GM20431 (cell line): ENCODE measurements around the gene C4orf36.

Experiments
- in situ Hi-C: fragments of 300-500 bp; cut with MseI, MboI; formaldehyde crosslinking; loops from one replicate; pipeline ENCODE4 v1.15.0; 2020; ENCODE audit warnings: low sequenced_read_pairs; ENCODE audit not compliant: unreplicated experiment

The C4orf36 gene

DNA sequence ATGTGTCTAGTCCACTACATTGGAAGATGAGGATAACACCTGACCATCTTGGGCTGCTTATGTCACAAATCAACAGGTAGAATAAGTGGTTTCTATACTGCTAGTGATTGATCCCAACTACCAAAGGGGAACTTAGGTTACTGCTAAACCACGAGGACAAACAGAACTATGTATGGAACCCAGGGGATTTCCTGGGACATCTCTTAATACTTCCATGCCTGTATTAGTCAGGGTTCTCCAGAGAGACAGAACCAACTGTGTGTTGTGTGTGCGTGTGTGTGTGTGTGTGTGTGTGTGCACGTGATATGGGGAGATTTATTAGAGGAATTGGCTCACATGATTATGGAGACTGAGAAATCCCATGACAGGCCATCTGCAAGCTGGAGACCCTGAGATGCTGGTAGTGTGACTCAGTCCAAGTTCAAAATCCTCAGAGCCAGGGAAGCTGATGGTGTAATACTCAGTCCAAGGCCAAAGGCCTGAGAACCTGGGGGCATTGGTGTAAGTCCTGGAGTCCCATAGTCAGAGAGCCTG is 26.4 kb upstream of the C4orf36 start:
- in situ Hi-C loops = loop anchor here (25.0 kb wide), 1 partner anchor 319 kb away; no protein-coding TSS in a partner anchor

DNA sequence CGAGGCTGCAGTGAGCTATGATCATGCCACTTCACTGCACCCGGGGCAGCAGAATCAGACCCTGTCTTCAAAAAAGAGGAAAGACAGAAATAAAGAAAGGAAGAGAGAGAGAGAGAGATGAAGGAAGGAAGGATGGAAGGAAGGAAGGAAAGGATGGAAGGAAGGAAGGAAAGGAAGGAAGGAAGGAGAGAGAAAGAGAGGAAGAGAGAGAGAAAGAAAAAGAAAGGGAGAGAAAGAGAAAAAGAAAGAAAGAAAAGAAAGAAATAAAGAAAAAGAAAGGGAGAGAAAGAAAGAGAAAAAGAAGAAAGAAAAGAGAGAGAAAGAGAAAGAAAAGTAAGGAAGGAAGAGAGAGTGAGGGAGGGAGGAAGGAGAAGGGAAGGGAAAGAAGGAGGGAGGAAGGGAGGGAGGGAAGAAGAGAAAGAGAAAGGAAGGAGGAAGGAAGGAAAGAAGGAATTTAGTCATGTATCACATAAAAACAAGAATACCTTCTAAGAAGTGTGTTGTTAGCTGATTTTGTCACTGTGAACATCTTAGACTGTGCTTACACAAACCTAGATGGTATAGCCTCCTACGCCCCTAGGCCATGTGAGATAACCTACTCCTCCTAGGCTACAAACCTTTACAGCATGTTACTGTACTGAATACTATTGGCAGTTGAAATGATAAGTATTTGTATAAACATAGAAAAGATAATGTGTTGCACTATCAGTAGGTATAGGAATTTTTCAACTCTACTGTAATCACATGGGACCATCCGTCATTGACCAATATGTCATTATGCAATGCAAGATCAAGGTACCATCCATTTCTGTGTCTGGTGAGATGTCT is 25.2 kb upstream of the C4orf36 start:
- in situ Hi-C loops = loop anchor here (25.0 kb wide), 1 partner anchor 320 kb away; no protein-coding TSS in a partner anchor

DNA sequence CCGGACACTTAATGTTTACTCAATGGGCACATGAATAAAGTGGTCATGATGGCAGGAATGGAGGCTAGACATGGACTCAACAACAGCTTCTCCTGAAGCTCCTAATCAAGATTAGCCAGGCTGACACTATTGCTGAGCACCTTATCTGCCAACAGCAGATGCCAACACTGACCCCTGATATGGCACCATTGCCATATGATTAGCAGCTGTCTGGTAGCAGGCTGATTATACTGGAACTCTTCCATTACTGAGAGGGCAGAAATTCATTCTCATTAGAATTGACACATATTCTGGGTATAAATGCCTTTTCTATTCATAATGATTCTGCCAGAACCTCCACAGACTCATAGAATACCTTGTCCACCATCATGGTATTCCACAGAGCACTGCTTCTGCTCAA is 24.2 kb upstream of the C4orf36 start:
- in situ Hi-C loops = loop anchor here (25.0 kb wide), 1 partner anchor 321 kb away; no protein-coding TSS in a partner anchor

DNA sequence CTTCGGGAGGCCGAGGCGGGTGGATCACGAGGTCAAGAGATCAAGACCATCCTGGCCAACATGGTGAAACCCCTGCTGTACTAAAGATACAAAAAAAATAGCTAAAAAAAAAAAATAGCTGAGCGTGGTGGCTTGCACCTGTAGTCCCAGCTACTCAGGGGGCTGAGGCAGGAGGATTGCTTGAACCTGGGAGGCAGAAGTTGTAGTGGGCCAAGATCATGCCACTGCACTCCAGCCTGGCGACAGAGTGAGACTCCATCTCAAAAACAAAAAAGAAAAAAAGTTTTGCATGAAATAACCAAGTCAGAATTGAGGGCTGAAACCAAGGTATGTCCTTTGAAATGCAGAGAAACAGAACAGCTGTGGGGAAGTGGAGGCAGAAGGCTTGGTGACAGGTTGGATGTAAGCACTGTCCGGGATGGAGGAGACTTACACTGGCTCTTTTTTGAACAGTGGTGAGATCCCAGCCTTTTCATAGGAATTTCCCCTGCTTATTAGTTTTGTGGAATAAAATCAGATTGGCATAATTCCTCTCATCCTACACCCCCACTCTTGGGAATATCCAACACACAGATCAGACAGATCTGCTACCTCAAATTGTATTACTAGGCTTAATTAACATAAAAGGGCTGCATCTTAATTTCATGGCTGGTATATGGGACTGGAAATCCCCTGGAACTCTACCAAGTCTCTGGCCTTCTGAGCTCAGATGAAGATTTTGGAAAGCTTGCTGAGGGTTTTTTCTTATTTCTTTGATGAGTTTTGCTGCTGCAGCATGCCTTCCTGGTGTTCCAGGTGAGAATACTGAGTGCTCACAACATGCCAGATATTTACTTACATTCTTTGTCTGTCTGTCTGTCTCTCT is 18.8 kb upstream of the C4orf36 start:
- in situ Hi-C loops = loop anchor here (25.0 kb wide), 1 partner anchor 326 kb away; no protein-coding TSS in a partner anchor

DNA sequence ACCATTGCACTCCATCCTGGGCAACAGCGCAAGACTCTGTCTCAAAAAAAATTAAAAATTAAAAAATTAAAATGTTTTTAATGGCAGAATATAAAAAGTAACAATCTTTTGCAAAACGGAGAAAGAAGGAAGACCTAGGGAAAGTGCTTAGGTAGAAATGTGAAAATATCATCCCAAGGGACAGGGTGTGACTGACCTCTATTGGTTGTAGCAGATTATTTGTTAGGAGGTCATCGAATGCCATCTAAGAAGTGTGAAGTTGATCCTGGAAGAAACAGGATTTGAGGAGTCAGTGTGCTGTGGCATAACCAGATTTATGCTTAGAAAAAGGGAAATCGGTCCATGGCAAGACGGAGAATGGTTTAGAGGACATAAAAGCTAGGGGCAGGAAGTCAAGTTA is 18.1 kb upstream of the C4orf36 start:
- in situ Hi-C loops = loop anchor here (25.0 kb wide), 1 partner anchor 327 kb away; no protein-coding TSS in a partner anchor

DNA sequence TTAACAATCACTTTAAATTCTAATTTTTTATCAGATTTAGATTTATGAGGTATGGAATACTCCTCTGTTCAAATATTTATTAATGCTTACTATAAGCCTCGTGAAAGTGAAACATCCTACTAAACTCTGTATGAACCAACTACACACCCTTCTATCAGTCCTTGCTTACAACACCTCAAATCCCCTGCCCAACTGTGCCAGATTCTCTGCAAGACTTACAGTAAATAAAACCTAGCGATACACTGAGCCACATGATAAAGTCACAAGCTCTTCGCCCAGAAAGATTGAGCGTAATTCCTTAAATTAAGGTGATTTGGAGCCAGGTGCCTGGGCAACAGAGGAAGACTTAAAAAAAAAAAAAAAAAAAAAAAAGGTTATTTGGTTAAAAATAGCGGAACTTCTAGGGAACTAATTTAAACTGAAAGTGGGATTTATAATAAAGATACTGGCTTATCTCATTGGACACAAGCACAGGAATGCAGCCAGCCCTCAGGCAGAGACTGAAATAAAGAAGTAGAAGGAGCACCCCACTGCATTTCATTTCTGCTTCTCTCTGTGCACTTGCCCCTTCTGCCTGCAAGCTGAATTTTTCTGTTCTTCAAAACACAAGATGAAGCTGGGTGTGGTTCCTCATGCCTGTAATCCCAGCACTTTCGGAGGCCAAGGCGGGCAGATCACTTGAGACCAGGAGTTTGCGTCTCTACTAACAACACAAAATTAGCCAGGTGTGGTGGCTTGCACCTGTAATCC is 17.5 kb upstream of the C4orf36 start:
- in situ Hi-C loops = loop anchor here (25.0 kb wide), 1 partner anchor 328 kb away; no protein-coding TSS in a partner anchor

DNA sequence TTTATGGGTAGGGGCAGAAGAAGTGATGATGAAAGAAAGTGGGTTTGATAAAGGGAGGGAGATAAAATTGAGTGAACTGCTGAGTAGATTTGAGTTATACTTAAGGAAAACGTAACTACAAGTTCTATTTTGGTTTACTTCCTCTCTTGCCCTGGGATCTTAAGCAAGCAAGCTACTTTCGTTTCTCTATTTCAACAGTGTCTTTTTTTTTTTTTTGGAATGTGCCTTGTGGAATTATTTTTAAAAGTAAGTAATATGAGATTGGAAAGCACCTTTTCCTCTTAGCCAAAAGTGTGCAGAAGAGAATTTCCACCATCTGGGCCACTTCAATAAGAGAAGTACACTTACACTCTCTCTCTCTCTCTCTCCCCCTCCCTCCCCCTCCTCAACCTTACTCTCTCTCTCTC is 16.0 kb upstream of the C4orf36 start:
- in situ Hi-C loops = loop anchor here (25.0 kb wide), 1 partner anchor 329 kb away; no protein-coding TSS in a partner anchor

DNA sequence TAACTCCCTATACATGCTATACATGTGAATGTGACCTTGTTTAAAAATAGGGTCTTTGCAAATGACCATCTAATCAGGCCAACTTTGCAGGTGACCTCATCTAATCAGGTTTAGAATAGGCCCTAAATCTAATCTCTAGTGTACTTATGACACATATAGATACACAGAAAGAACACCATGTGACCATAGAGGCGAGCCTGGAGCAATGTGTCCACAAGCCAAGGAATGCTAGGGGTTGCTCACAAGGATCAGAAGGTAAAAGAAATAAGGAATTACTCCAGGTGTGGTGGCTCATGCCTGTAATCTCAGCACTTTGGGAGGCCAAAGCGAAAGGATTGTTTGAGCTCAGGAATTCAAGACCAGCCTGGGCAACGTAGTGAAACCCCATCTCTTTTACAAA is 9.6 kb upstream of the C4orf36 start:
- in situ Hi-C loops = loop anchor here (25.0 kb wide), 1 partner anchor 335 kb away; no protein-coding TSS in a partner anchor

DNA sequence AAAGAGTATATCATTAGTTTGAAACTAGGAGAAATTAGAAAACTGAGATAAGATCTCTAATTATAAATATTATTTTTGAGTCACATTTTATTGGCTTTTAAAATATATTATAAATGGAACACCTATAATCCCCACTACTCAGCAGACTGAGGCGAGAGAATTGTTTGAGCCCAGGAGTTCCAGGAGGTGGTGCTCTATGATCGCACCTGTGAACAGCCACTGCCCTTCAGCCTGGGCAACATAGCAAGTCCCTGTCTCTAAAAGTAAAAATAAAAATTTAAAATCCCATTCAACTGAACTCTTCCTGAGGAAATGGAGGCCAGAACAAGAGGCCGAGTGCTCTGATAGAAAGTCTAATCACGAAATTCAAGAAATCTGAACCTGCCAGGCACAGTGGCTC is 6.3 kb upstream of the C4orf36 start:
- in situ Hi-C loops = loop anchor here (10.0 kb wide), 1 partner anchor 404 kb away; no protein-coding TSS in a partner anchor

DNA sequence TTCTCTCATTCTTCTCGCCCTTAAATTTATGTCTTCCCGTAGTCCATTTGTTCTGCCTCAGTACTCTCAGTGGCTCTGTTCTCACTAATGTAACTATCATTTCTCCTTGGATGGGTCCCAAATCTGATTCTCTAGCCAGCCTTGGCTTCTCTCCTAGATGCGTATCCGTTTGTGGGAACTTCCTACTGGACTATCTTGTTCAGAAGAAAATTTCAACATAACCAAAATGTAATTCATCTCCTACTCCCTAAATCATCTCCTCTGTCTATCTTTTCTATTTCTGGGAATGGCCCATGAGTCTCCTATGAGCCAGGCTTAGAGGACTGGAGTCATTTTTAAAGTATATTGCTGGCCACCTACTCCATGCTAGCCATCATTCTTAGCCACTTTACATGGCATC is 4.4 kb upstream of the C4orf36 start:
- in situ Hi-C loops = loop anchor here (10.0 kb wide), 1 partner anchor 402 kb away; no protein-coding TSS in a partner anchor

DNA sequence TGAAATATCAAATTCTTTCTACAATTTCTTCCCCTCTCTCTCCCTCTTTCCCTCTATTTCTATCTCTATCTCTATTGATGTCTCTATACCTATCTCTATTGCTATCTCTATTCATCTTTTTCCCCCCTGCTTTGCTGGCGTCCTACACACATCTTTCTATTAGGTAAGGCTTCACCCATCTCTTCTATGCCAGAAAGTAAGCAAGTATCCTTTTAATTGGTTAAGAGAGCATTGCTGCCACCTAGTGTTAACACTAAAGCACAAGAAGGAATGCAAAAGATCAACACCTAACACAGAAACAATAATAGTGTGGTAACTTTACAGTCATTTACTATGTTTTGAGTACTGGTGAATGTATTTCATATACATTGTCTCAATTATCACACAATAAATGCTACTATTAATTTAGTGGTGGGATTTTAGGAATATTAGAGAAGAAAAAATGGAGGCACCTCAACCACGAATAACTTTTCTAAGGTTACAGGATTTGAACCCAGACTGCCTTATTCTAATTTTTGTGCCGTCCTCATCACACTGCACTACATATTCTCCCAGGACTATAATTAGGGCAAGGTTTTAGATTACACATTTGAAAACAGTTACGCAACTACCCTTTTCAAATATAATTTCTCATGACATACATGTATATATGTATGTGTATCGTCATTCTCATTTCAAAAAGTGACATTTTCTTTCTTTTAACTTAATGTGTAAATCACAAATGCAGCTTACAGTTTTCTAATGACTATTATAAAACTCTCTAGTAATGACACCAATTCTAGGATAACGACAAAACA is 3.7 kb upstream of the C4orf36 start:
- in situ Hi-C loops = loop anchor here (10.0 kb wide), 1 partner anchor 401 kb away; no protein-coding TSS in a partner anchor

DNA sequence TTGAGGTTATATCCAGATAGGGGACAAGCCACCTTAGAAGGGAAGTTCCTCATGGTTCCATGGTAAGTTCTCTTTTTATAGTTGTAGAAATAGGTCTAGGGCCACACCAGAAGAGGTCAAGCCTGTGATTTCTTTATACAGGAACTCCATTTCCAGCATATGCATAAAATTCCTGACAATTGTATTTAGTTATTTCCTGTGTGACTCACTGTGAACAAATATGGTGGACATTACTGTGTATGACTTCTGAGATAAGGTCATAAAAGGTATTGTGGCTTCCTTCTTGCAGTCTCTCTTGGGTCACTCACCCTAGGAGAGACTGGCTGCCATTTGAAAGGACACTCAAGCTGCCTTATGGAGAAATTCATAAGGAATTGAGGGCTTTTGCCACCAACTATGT is 2.2 kb upstream of the C4orf36 start:
- in situ Hi-C loops = loop anchor here (10.0 kb wide), 1 partner anchor 400 kb away; no protein-coding TSS in a partner anchor

DNA sequence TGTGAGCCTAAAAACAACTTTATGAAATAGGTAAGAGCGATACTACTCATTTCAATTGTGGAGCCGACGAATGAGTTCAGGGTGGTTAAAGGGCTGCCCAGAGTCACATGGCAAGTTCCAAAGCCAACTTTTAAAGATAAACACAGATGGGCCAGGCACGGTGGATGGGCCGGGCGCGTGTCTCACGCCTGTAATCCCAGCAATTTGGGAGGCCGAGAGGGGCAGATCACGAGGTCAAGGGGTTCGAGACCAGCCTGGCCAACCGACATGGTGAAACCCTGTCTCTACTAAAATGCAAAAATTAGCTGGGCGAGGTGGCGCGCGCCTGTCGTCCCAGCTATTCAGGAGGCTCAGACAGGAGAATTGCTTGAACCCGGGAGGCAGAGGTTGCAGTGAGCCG is 914 bp upstream of the C4orf36 start:
- in situ Hi-C loops = loop anchor here (10.0 kb wide), 1 partner anchor 398 kb away; no protein-coding TSS in a partner anchor

DNA sequence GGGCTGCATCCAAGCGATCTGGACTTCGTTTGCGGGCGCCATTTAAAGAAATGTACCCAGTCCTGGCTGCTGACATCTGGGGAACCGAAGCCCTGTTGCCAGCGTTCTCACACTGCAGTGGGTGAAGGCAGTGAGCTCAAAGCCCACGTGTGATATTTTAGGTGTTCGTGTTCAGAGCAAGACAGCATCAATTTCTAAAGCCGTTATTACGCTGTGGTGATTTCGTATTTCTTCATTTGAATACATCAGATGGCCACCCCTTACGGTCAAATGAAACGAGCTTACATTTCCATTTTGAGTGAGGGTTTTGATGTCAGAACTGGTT is 376 bp upstream of the C4orf36 start:
- in situ Hi-C loops = loop anchor here (10.0 kb wide), 1 partner anchor 398 kb away; no protein-coding TSS in a partner anchor

DNA sequence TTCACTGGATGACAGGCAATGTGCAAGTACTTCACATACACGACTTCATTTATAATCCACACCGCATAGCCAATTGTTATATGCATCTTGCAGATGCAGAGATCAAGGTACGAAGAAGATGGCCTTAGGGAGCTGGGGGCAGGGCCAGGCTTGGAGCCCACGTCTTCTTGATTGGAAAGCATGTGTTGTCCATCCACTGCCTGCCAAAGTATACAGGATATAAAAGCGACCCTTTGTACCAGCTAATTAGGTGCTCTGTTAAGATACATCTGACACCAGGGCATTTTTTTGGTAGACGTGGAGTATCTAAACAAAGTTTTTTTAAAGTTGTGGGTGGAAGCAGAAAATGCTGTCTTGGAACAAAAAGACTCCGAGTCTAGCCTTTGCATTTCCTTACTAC is 1.4 kb downstream of the C4orf36 start:
- in situ Hi-C loops = loop anchor here (10.0 kb wide), 1 partner anchor 396 kb away; no protein-coding TSS in a partner anchor

DNA sequence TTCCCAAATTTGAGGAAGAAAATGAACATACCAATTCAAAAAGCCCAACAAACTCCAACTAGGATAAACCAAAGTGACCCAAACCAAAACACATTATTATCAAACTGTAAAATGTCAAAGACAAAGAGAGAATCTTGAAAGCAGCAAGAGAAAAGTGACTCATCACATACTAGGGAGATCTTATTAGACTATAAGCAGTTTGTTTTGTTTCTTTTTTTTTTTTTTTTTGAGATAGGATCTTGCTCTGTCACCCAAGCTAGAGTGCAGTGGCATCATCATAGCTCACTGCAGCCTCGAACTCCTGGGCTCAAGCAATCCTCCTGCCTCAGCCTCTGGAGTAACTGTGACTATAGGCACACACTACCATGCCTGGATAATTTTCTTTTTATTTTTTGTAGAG is 12.6 kb downstream of the C4orf36 start:
- in situ Hi-C loops = no loop called here

DNA sequence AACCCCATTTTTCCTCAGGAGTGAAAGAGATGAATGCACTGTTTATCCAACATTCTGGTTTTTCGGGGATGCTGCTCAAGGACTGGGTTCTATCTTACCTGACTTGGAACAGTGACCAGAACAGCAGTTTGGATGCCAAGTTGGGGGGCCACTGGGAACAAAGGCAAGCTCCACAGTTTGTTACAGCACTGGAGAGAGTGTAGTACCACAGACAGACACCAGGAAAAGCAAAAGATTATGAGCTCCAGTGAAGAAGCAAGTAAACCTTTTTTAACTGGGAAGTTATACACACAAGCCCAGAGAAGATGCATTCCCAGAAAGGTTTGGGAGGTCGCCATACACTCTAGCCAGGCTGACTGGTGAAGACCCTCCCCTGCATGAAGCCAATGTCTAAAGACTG is 13.6 kb downstream of the C4orf36 start:
- in situ Hi-C loops = no loop called here

DNA sequence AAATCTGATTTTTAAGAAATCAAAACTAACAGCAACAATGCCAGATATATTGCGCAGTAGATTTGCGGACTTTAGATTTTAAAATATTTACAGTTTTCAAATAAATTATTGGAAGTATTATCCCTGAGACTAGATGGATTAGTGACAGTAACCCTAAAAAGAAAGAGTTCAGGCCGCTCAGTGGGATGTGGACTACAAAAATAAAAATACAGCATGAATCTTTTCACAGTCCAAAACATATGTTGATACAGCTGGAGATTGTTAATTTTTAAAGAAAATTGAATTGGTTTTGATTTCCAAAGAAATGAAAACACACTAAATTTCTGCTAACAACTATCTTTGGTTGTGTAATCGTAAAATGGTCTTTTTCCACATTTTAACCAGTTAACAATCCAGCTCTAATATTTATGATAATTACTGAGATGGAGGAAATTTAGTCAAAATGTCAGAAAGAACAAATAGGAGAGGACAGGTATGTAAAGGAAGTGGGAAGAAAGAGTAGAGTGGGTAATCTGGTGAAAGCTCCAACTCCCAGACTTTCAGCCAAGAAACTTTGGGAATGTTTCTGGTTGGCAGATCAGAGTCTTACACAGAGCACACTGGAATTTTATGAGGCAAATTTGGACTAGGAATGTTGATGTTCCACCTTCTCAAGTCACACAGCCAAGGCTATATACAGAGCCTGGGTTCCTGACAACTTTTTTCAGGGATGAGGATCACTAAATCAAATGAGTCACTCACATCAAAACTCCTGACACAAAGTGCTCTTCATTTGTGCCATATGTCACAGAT is 15.1 kb downstream of the C4orf36 start:
- in situ Hi-C loops = no loop called here
